K562 (cell line): ENCODE data around the gene F11R. TPM values are rescaled to one million over a fixed set of nuclear protein-coding genes. Genes with fewer than 3 reads are reported as not detected.
A peak's percentile ranks its signal among the peaks of the same experiment; 100 is the strongest.

Experiments
- ATAC-seq: fragments of 200-7000 bp; cut with Tn5 transposase; 3 replicates; pipeline ENCODE4 v1.9.1; 2020; ENCODE audit warnings: moderate library complexity
- BruUV-seq: library from RNA; stranded (reverse); fragments of 400-500 nt; replicated peaks from 2 replicates; lab custom pipeline; 2021; lab: Mats Ljungman, UMichigan
- CTCF ChIA-PET: fragments of 300-600 bp; formaldehyde crosslinking; extraction: SDS; loops from one replicate; lab custom pipeline; 2021; ENCODE audit warnings: low intra/inter-chr PET ratio; lab: Yijun Ruan, JAX
- POLR2A ChIA-PET: fragments of 300-600, 350-650 bp; sonication (Branson Sonifier 250); formaldehyde crosslinking; extraction: SDS; loops from one replicate; lab custom pipeline; 2021; ENCODE audit warnings: antibody characterized with exemption, inconsistent platforms; lab: Yijun Ruan, JAX
- DNase-seq, 4 experiments: peaks; one replicate each; pipeline versions ENCODE4 v3.0.0 to v3.0.0-alpha.2; 2011 to 2018; ENCODE audit warnings: low spot score in 3 of 4, mixed read lengths in 3 of 4; ENCODE audit errors: extremely low read depth in 1 of 4
- FAIRE-seq: peaks from 2 replicates; lab custom pipeline; 2011; peaks lifted over from hg19 to GRCh38; lab: Jason Lieb, UNC
- H2AFZ ChIP-seq: 2 replicates; pipeline ENCODE4 v1.6.0; 2011; ENCODE audit warnings: low read depth, low read length, control low read depth, inconsistent platforms
- H3K27ac ChIP-seq: fragments of 200-600 bp; 3 replicates; pipeline ENCODE4 v1.8.0; 2011; ENCODE audit warnings: low read depth, mild to moderate bottlenecking, control low read depth, inconsistent platforms, low read length, moderate library complexity, mixed read lengths; ENCODE audit errors: extremely low read depth
- H3K27me3 ChIP-seq, 2 experiments: fragments of 300-600 bp in 1 of 2; 2 replicates in 1 of 2; 3 replicates in 1 of 2; pipeline versions ENCODE4 v1.6.0 to v1.8.0; 2011; ENCODE audit warnings: inconsistent platforms in 2 of 2, low read length in 2 of 2, mild to moderate bottlenecking in 1 of 2, mixed read lengths in 1 of 2, moderate library complexity in 1 of 2; ENCODE audit not compliant: control insufficient read depth in 2 of 2, insufficient read depth in 2 of 2
- H3K36me3 ChIP-seq: fragments of 300-600 bp; 3 replicates; pipeline ENCODE4 v1.8.0; 2011; ENCODE audit warnings: mild to moderate bottlenecking, low read length, inconsistent platforms; ENCODE audit not compliant: control insufficient read depth, insufficient read depth
- H3K4me1 ChIP-seq, 2 experiments: fragments of 200-600 bp in 1 of 2; replicated peaks in 1 of 2; 2 replicates in 1 of 2; 3 replicates in 1 of 2; pipeline versions ENCODE4 v1.5.1 to v1.8.0; 2011; ENCODE audit warnings: inconsistent platforms in 2 of 2, low read length in 2 of 2, mild to moderate bottlenecking in 1 of 2, mixed read lengths in 1 of 2, moderate library complexity in 1 of 2; ENCODE audit not compliant: control insufficient read depth in 2 of 2, insufficient read depth in 2 of 2
- H3K4me2 ChIP-seq: 2 replicates; pipeline ENCODE4 v1.6.1; 2011; ENCODE audit warnings: low read length, control low read depth, inconsistent platforms, mixed read lengths; ENCODE audit not compliant: insufficient read depth
- H3K4me3 ChIP-seq: fragments of 200-600 bp; sonication (generic), shearing (Covaris generic); 2 replicates; pipeline ENCODE4 v1.5.1; 2016; ENCODE audit warnings: control low read depth, inconsistent platforms
- H3K79me2 ChIP-seq: fragments of 200-600 bp; 3 replicates; pipeline ENCODE4 v1.8.0; 2011; ENCODE audit warnings: low read length, inconsistent platforms; ENCODE audit not compliant: control insufficient read depth, insufficient read depth
- H3K9ac ChIP-seq, 2 experiments: 2 replicates each; pipeline versions ENCODE4 v1.6.0 to v1.6.1; 2011; ENCODE audit warnings: low read depth in 2 of 2, low read length in 2 of 2, control low read depth in 1 of 2, inconsistent platforms in 1 of 2, mild to moderate bottlenecking in 1 of 2, mixed read lengths in 1 of 2; ENCODE audit not compliant: insufficient read depth in 1 of 2
- H3K9me1 ChIP-seq: one replicate; pipeline ENCODE4 v1.6.0; 2011; ENCODE audit warnings: inconsistent platforms, mild to moderate bottlenecking, low read length, moderate library complexity; ENCODE audit not compliant: control insufficient read depth, insufficient read depth
- H3K9me3 ChIP-seq: replicated peaks from 2 replicates; pipeline ENCODE4 v1.5.1; 2011; ENCODE audit warnings: low read depth, low read length, inconsistent platforms; ENCODE audit not compliant: control insufficient read depth, insufficient read depth
- H4K20me1 ChIP-seq: replicated peaks from 2 replicates; pipeline ENCODE4 v1.6.1; 2011; ENCODE audit warnings: low read length, inconsistent platforms, mixed read lengths; ENCODE audit not compliant: control insufficient read depth, insufficient read depth
- MAFF ChIP-seq: IDR thresholded peaks from 2 replicates; pipeline ENCODE4 v1.6.1; 2012; ENCODE audit warnings: low read length, improper control_type of control experiment
- RBM15 ChIP-seq: fragments of 200-400 bp; formaldehyde crosslinking; IDR thresholded peaks from 2 replicates; pipeline ENCODE4 v1.6.1; 2018; ENCODE audit warnings: mild to moderate bottlenecking, low read length, moderate library complexity; ENCODE audit not compliant: insufficient read depth
- SMARCA5 ChIP-seq: fragments of 450-650 bp; IDR thresholded peaks from 2 replicates; pipeline ENCODE4 v1.6.1; 2016
- ZNF121 ChIP-seq: sonication (generic); formaldehyde crosslinking; conservative IDR thresholded peaks from 2 replicates; pipeline ENCODE4 v1.8.0; 2022; ENCODE audit warnings: missing genetic modification reagents
- WGBS: fragments of 100-300 bp; shearing (Covaris generic); methylation state at CpG from one replicate; pipeline ENCODE4 v1.1.6; 2016; ENCODE audit warnings: low coverage, mixed read lengths; ENCODE audit not compliant: insufficient coverage; ENCODE audit errors: missing lambda C conversion rate; 5-methylcytosine and 5-hydroxymethylcytosine counted together
- in situ Hi-C: fragments of 300-500 bp; cut with MboI; formaldehyde crosslinking; loops from 4 replicates; pipeline ENCODE4 v1.15.0; 2018; ENCODE audit warnings: inconsistent platforms, mixed read lengths
- intact Hi-C: fragments of 100-400 bp; cut with micrococcal nuclease; formaldehyde crosslinking; loops from 2 replicates; pipeline ENCODE4 v1.14.2; 2022
- polyA plus RNA-seq, 8 experiments: library from polyadenylated mRNA; depleted of rRNA in 4 of 8; stranded (reverse) in 5 of 8; unstranded in 3 of 8; fragments of >200 nt; fragmentation: Nextera tagmentation in 2 of 8; fragmentation: Illumina TruSeq in 1 of 8; extraction: Ambion mirVana in 2 of 8; extraction: Trizol in 1 of 8; gene quantifications; 2 replicates each; pipeline versions ENCODE4 v1.2.1 to v1.2.3, GENCODE V29; 2011 to 2014; ENCODE audit warnings: inconsistent platforms in 1 of 8, missing spikeins in 1 of 8
- total RNA-seq, 7 experiments: library from RNA; depleted of rRNA in 6 of 7; stranded (reverse); fragments of >200 nt in 6 of 7; fragmentation: Illumina TruSeq in 2 of 7; extraction: Trizol in 2 of 7; gene quantifications; 2 replicates each; pipeline versions ENCODE4 v1.2.1 to v1.2.3, GENCODE V29; 2011 to 2021; ENCODE audit warnings: low replicate concordance in 1 of 7
- TF ChIP-seq, protein P1 (sequence below): fragments of 450-650 bp; formaldehyde crosslinking; IDR thresholded peaks from 2 replicates; pipeline ENCODE4 v1.4.0; 2022; ENCODE audit warnings: missing genetic modification characterization

Gene F11R
- total and polyA plus RNA-seq, 9 of the 15 experiments (the other 6 are each of a cell fraction or from before 2014, with no cell fraction given) = 27.4 to 187 (median 52.5) TPM

DNA sequence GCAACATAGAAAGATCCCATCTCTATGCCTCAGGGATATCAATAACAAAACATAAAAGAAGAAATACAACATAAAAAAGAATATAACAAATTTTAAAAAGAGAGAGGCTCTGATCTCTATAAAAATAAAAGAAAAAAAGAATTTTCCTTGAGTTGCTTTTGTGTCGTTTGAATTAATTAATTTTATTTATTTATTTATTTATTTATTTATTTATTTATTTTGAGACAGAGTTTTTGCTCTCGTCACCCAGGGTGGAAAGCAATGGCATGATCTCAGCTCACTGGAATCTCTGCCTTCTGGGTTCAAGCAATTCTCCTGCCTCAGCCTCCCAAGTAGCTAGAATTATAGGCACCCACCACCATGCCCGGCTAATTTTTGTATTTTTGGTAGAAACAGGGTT lies 8.5 kb downstream of the F11R start:
- ATAC-seq (no peak), DNase-seq (no peak), FAIRE-seq (no peak)
- TF ChIP-seq RBM15 = no peak
- TF ChIP-seq MAFF = no peak
- no peak for TF ChIP-seq ZNF121 (CRISPR knock-in tag)
- TF ChIP-seq SMARCA5 = no peak
- TF ChIP-seq, protein P1, sequence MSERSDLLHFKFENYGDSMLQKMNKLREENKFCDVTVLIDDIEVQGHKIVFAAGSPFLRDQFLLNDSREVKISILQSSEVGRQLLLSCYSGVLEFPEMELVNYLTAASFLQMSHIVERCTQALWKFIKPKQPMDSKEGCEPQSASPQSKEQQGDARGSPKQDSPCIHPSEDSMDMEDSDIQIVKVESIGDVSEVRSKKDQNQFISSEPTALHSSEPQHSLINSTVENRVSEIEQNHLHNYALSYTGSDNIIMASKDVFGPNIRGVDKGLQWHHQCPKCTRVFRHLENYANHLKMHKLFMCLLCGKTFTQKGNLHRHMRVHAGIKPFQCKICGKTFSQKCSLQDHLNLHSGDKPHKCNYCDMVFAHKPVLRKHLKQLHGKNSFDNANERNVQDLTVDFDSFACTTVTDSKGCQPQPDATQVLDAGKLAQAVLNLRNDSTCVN (CRISPR knock-in tag) = no peak
- Histone ChIP-seq H3K27ac (peak overlapping the region; percentile 100), H4K20me1 (no peaks in the 10 kb centered on the region), H3K27me3 (no peaks in the 10 kb centered on the region), H2AFZ (no peak overlapping the region), H3K4me3 (no peak overlapping the region), H3K9ac (peak overlapping the region in 1 of 2 experiments; percentile 95; a peak in 2 of 4 replicates), H3K9me1 (no peaks in the 10 kb centered on the region), H3K4me2 (peak overlapping the region; percentile 88; the same call in 1 of the 2 replicates), H3K79me2 (peaks cover 87% of the 10 kb centered on the region), H3K9me3 (no peaks in the 10 kb centered on the region), H3K4me1 (peaks cover 44 to 49% of the 10 kb centered on the region in 2 experiments), H3K36me3 (peaks cover 9% of the 10 kb centered on the region)
- ChIA-PET CTCF (no interaction called here), POLR2A (interaction anchor here (0.7 to 2.6 kb wide), 5 partner anchors 19 to 141 kb away, joined by 3 to 18 read pairs (median 4); partner anchors contain the start of genes UFC1 and USF1)
- intact Hi-C loops (no loop called here), in situ Hi-C loops (no loop called here)
- BruUV-seq = no TSS peak
- WGBS = 59% methylated on average over 3 of the region's 3 CpGs
